Muscle layer of colon (tissue), 2 donors: Measurements from ENCODE around the gene AKAP13.

Source experiments
- H3K27ac ChIP-seq: one replicate; pipeline ENCODE4 v1.7.0; 2013; ENCODE audit warnings: low read depth, mild to moderate bottlenecking, low read length, moderate library complexity
- H3K27me3 ChIP-seq, 2 donors: one replicate each; pipeline ENCODE4 v1.7.0; 2013; ENCODE audit warnings: low read length in 2 of 2, mild to moderate bottlenecking in 2 of 2; ENCODE audit not compliant: insufficient read depth in 2 of 2, control insufficient read depth in 1 of 2
- H3K36me3 ChIP-seq: one replicate; pipeline ENCODE4 v1.7.0; 2013; ENCODE audit warnings: mild to moderate bottlenecking, low read length; ENCODE audit not compliant: insufficient read depth
- H3K4me1 ChIP-seq: one replicate; pipeline ENCODE4 v1.7.0; 2013; ENCODE audit warnings: mild to moderate bottlenecking, low read length; ENCODE audit not compliant: insufficient read depth
- H3K4me3 ChIP-seq, 2 donors: one replicate each; pipeline ENCODE4 v1.7.0; 2013; ENCODE audit warnings: low read length in 2 of 2, low read depth in 1 of 2, mild to moderate bottlenecking in 1 of 2, moderate library complexity in 1 of 2
- H3K9ac ChIP-seq: one replicate; pipeline ENCODE4 v1.7.0; 2013; ENCODE audit warnings: low read length
- H3K9me3 ChIP-seq: one replicate; pipeline ENCODE4 v1.7.0; 2013; ENCODE audit warnings: mild to moderate bottlenecking, low read length
- donor health status: abdominal sarcoma.
- donor health status: Adenocarcinoma of cecum.

The AKAP13 gene

GRCh38 chr15:85684174-85684710, 303.8 kb downstream of the AKAP13 start:
- no peak overlapping the region for H3K27ac ChIP-seq

GRCh38 chr15:85685356-85685755, 305.0 kb downstream of the AKAP13 start:
- Histone ChIP-seq H3K27me3 (no peaks in the 10 kb centered on the region), H3K4me3 (no peak overlapping the region), H3K36me3 (peaks cover 51% of the 10 kb centered on the region), H3K4me1 (peaks cover 13% of the 10 kb centered on the region), H3K9ac (no peak overlapping the region), H3K27ac (no peak overlapping the region), H3K9me3 (no peaks in the 10 kb centered on the region)

More at GRCh38 chr15:85684174-85684710, 303.8 kb downstream of the AKAP13 start:
- Histone ChIP-seq H3K36me3 (peaks cover 51% of the 10 kb centered on the region), H3K4me1 (peaks cover 8% of the 10 kb centered on the region), H3K9me3 (no peaks in the 10 kb centered on the region), H3K4me3 (no peak overlapping the region), H3K27me3 (no peaks in the 10 kb centered on the region), H3K9ac (no peak overlapping the region)

GRCh38 chr15:85687329-85687728, 306.9 kb downstream of the AKAP13 start:
- Histone ChIP-seq H3K4me1 (peaks cover 22% of the 10 kb centered on the region), H3K36me3 (peaks cover 62% of the 10 kb centered on the region), H3K9me3 (no peaks in the 10 kb centered on the region), H3K9ac (no peak overlapping the region), H3K27ac (no peak overlapping the region), H3K27me3 (no peaks in the 10 kb centered on the region), H3K4me3 (no peak overlapping the region)

DNA sequence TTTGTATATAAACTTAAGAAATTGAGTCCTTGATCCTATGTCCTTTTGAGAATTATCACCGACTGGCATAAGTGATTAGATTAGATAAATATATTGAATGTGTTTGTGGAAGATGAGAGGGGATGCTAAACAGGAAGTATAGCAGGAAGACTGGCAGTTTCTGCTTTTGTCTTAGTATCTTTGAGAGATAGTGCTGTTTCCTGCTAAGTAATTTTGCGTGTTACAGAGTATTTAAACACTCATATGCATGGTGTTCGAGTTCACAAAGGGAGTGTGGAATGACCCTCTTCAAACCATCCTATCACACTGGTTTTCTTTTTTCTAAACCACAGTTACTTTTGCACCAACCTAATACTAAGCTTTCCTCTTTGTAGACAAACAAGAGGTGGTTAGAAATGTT, 308.3 kb downstream of the AKAP13 start:
- H3K9me3 ChIP-seq: no peaks in the 10 kb centered on the region
- H3K9ac ChIP-seq: no peak overlapping the region
- H3K36me3 ChIP-seq: peaks cover 63% of the 10 kb centered on the region
- no peaks in the 10 kb centered on the region for H3K27me3 ChIP-seq
- peaks cover 22% of the 10 kb centered on the region for H3K4me1 ChIP-seq
- H3K4me3 ChIP-seq: no peak overlapping the region
- H3K27ac ChIP-seq: peak overlapping the region; percentile 22

DNA sequence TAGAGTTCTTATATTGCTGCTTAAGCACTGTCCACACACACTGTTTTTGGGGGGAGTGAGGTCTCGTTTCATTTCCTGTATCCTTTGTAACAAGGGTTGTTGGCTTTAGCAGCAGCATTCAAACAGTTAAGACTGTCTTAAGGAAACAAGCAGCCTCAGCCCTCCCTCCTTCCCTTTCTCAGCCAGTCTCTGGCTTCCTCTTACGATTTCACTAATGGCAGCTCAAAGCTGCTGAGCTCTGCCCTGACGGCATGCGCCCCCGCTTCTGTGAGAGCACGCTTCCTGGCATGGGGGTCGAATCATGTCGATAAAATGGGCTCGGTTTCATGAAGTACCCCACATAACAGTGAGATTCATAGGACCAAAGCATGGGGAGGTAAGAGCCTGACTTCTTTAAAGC, 309.3 kb downstream of the AKAP13 start:
- H3K36me3 ChIP-seq: peaks cover 62% of the 10 kb centered on the region

DNA sequence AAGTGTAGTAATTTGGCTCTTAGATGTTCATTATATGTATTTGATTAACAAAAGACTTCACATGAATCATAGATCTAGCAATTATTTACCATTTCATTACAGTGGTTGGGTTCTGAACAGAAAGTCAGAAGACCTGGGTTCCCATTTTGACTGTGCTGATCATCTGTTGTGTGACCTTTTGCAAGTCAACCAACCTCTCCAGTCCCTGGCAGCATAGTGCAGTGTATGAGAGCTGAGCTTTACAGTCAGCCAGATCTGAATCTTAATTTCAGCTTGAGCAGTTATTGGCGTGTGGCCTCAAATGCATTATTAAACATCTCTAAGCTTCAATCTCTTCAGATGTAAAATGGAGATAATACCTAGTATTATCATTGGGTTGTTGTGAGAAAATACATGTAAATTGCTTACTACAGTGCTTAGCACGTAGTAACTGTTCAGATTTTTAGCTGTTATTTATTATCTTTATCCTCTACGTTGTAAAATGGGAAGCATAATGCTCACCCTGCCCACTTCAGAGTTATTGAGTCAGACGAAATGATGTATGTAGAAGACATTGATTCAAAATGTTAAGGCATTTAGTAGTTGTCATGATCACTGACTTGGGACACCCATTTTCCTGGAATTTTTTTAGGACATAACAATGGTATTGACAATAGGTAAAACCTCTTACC, 310.3 kb downstream of the AKAP13 start:
- Histone ChIP-seq H3K9me3 (no peaks in the 10 kb centered on the region), H3K4me1 (peaks cover 22% of the 10 kb centered on the region)

More for the DNA sequence above, 309.3 kb downstream of the AKAP13 start:
- H3K27me3 ChIP-seq: no peaks in the 10 kb centered on the region
- no peaks in the 10 kb centered on the region for H3K9me3 ChIP-seq
- H3K27ac ChIP-seq: no peak overlapping the region
- peaks cover 22% of the 10 kb centered on the region for H3K4me1 ChIP-seq
- H3K4me3 ChIP-seq: peak overlapping the region; percentile 13 to 46
- H3K9ac ChIP-seq: peak overlapping the region; percentile 37

GRCh38 chr15:85691350-85692240, 311.2 kb downstream of the AKAP13 start:
- no peak overlapping the region for H3K27ac ChIP-seq
- H3K4me3 ChIP-seq: no peak overlapping the region
- peaks cover 61% of the 10 kb centered on the region for H3K36me3 ChIP-seq
- H3K27me3 ChIP-seq: no peaks in the 10 kb centered on the region
- peaks cover 22% of the 10 kb centered on the region for H3K4me1 ChIP-seq
- no peak overlapping the region for H3K9ac ChIP-seq
- no peaks in the 10 kb centered on the region for H3K9me3 ChIP-seq

More for the DNA sequence above, 310.3 kb downstream of the AKAP13 start:
- H3K4me3 ChIP-seq: no peak overlapping the region
- H3K27me3 ChIP-seq: no peaks in the 10 kb centered on the region
- no peak overlapping the region for H3K9ac ChIP-seq
- H3K27ac ChIP-seq: no peak overlapping the region
- H3K36me3 ChIP-seq: peaks cover 62% of the 10 kb centered on the region

GRCh38 chr15:85692321-85692720, 311.9 kb downstream of the AKAP13 start:
- Histone ChIP-seq H3K4me3 (no peak overlapping the region), H3K9me3 (no peaks in the 10 kb centered on the region), H3K27me3 (no peaks in the 10 kb centered on the region), H3K9ac (no peak overlapping the region), H3K4me1 (peaks cover 22% of the 10 kb centered on the region), H3K27ac (no peak overlapping the region), H3K36me3 (peaks cover 54% of the 10 kb centered on the region)

- no peak overlapping the region for H3K27ac ChIP-seq
- H3K4me3 ChIP-seq: no peak overlapping the region
- peaks cover 48% of the 10 kb centered on the region for H3K36me3 ChIP-seq
- H3K9ac ChIP-seq: no peak overlapping the region
- no peaks in the 10 kb centered on the region for H3K27me3 ChIP-seq
- peaks cover 22% of the 10 kb centered on the region for H3K4me1 ChIP-seq
- no peaks in the 10 kb centered on the region for H3K9me3 ChIP-seq
Measured at GRCh38 chr15:85692873-85693272, 312.5 kb downstream of the AKAP13 start.

DNA sequence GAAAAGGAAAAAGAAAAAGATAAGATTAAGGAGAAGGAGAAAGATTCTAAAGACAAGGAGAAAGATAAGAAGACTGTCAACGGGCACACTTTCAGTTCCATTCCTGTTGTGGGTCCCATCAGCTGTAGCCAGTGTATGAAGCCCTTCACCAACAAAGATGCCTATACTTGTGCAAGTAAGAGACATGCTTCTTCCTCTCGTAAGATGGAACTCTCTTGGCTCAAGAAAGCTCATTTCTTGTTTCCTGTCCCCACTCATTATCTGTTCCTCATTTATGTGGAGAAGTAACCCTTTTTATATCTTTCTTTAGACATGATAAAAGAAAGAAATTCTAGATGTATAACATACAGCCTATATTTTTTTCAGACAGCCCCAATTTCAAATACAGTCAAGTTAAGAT, 312.9 kb downstream of the AKAP13 start:
- Histone ChIP-seq H3K9ac (no peak overlapping the region), H3K27me3 (no peaks in the 10 kb centered on the region), H3K9me3 (no peaks in the 10 kb centered on the region), H3K27ac (no peak overlapping the region), H3K36me3 (peaks cover 46% of the 10 kb centered on the region), H3K4me3 (no peak overlapping the region), H3K4me1 (peaks cover 22% of the 10 kb centered on the region)

DNA sequence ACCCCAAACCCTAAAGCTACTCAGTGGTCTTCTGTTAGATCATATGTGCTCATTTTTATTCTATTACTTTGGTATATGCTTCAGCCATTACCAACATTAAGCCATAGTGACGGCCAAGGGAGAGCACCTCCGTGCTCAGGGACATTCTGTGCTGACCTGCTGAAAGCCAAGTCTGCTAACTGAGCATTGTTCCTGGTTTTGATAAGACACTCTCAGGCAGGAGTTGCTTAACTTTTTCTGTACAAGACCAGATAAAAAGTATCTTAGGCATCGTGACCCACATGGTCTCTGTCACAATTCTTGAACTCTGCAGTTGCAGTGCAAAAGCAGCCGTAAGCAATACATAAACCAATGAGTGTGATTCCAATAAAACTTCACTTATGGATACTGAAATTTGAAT, 313.7 kb downstream of the AKAP13 start:
- no peaks in the 10 kb centered on the region for H3K27me3 ChIP-seq

More for the DNA sequence above, 313.7 kb downstream of the AKAP13 start:
- H3K4me1 ChIP-seq: peaks cover 16% of the 10 kb centered on the region
- no peak overlapping the region for H3K27ac ChIP-seq
- H3K36me3 ChIP-seq: peaks cover 46% of the 10 kb centered on the region
- H3K9ac ChIP-seq: no peak overlapping the region
- H3K9me3 ChIP-seq: no peaks in the 10 kb centered on the region
- no peak overlapping the region for H3K4me3 ChIP-seq
